ENCODE measurements around the gene ZBTB17.
"Not testable (repeated sequence)": the region's sequence is repeated elsewhere in the genome, so short reads cannot be mapped to it uniquely, and the experiment has no call there.

The ZBTB17 gene

GRCh38 chr1:15988856-15989736, 13.2 kb upstream of the ZBTB17 start:
- DNase-seq, result no peak

- DNase-seq, result no peak
These were observed 9.9 kb upstream of the ZBTB17 start for GRCh38 chr1:15985611-15986297.

- no peak for DNase-seq
These were observed 7.4 kb upstream of the ZBTB17 start for GRCh38 chr1:15983275-15983674.

GRCh38 chr1:15981679-15982078, 5.8 kb upstream of the ZBTB17 start:
- no peak for DNase-seq

GRCh38 chr1:15977947-15978346, 2.0 kb upstream of the ZBTB17 start:
- not testable (repeated sequence) for DNase-seq

GRCh38 chr1:15975358-15975804, 520 bp downstream of the ZBTB17 start:
- peak; percentile 55 for DNase-seq

GRCh38 chr1:15974855-15975254, 1.0 kb downstream of the ZBTB17 start:
- DNase-seq, result no peak

GRCh38 chr1:15973772-15974171, 2.1 kb downstream of the ZBTB17 start:
- DNase-seq, result no peak

GRCh38 chr1:15972409-15972808, 3.5 kb downstream of the ZBTB17 start:
- no peak for DNase-seq

GRCh38 chr1:15970911-15971310, 5.0 kb downstream of the ZBTB17 start:
- no peak for DNase-seq

- DNase-seq, result no peak
These were observed 6.5 kb downstream of the ZBTB17 start for GRCh38 chr1:15969321-15969880.

- DNase-seq, result no peak
These were observed 7.7 kb downstream of the ZBTB17 start for GRCh38 chr1:15968172-15968571.

- DNase-seq, result no peak
These were observed 9.0 kb downstream of the ZBTB17 start for GRCh38 chr1:15966956-15967344.

- no peak for DNase-seq
These were observed 9.6 kb downstream of the ZBTB17 start for GRCh38 chr1:15966081-15966955.

- no peak for DNase-seq
These were observed 10.6 kb downstream of the ZBTB17 start for GRCh38 chr1:15965228-15965767.

GRCh38 chr1:15963968-15964648, 11.8 kb downstream of the ZBTB17 start:
- no peak for DNase-seq

GRCh38 chr1:15963363-15963967, 12.4 kb downstream of the ZBTB17 start:
- no peak for DNase-seq

- no peak for DNase-seq
These were observed 13.1 kb downstream of the ZBTB17 start for GRCh38 chr1:15962671-15963362.

GRCh38 chr1:15962176-15962575, 13.7 kb downstream of the ZBTB17 start:
- DNase-seq, result no peak

GRCh38 chr1:15961492-15961891, 14.4 kb downstream of the ZBTB17 start:
- no peak for DNase-seq

GRCh38 chr1:15960808-15961207, 15.1 kb downstream of the ZBTB17 start:
- no peak for DNase-seq
